IMR-90 (cell line): ENCODE data around the gene CD33. TPM values are rescaled to one million over a fixed set of nuclear protein-coding genes. Genes with fewer than 3 reads are reported as not detected.

Experiments
- ATAC-seq: fragments of 200-7000 bp; cut with Tn5 transposase; 2 replicates; pipeline ENCODE4 v1.9.1; 2020; ENCODE audit warnings: low read depth, mild to moderate bottlenecking, moderate library complexity
- BruUV-seq: library from RNA; stranded (reverse); fragments of 400-500 nt; replicated peaks from 2 replicates; lab custom pipeline; 2021; lab: Mats Ljungman, UMichigan
- CTCF ChIA-PET: fragments of 300-600 bp; formaldehyde crosslinking; extraction: SDS; loops from one replicate; lab custom pipeline; 2021; ENCODE audit warnings: antibody characterized with exemption; lab: Yijun Ruan, JAX
- POLR2A ChIA-PET: fragments of 300-600 bp; sonication (Branson Sonifier 250); formaldehyde crosslinking; loops from one replicate; lab custom pipeline; 2022; ENCODE audit warnings: antibody characterized with exemption; ENCODE audit not compliant: unreplicated experiment; lab: Charles Lee
- DNase-seq: peaks from one replicate; pipeline ENCODE4 v3.0.0; 2013
- H2AFZ ChIP-seq: replicated peaks from 2 replicates; pipeline ENCODE3; 2013; ENCODE audit warnings: low read length, mild to moderate bottlenecking; ENCODE audit not compliant: poor library complexity
- H2AK5ac ChIP-seq: 2 replicates; pipeline ENCODE4 v1.6.1; 2013; ENCODE audit warnings: low read depth, low read length, inconsistent platforms
- H2AK9ac ChIP-seq: replicated peaks from 2 replicates; pipeline ENCODE3; 2013; ENCODE audit warnings: mild to moderate bottlenecking, low read depth, low read length, moderate library complexity; ENCODE audit not compliant: poor library complexity
- H2BK120ac ChIP-seq: 2 replicates; pipeline ENCODE4 v1.6.1; 2013; ENCODE audit warnings: low read depth, low read length, inconsistent platforms
- H2BK15ac ChIP-seq: 3 replicates; pipeline ENCODE4 v1.6.1; 2013; ENCODE audit warnings: low read depth, low read length, inconsistent platforms
- H2BK20ac ChIP-seq: 2 replicates; pipeline ENCODE4 v1.6.1; 2013; ENCODE audit warnings: low read depth, mild to moderate bottlenecking, inconsistent platforms, low read length, moderate library complexity
- H2BK5ac ChIP-seq: 2 replicates; pipeline ENCODE4 v1.6.1; 2013; ENCODE audit warnings: mild to moderate bottlenecking, low read depth, low read length, inconsistent platforms; ENCODE audit not compliant: poor library complexity, severe bottlenecking
- H3K14ac ChIP-seq: replicated peaks from 2 replicates; pipeline ENCODE4 v1.6.1; 2013; ENCODE audit warnings: low read depth, low read length, inconsistent platforms
- H3K18ac ChIP-seq: 2 replicates; pipeline ENCODE4 v1.6.1; 2013; ENCODE audit warnings: low read depth, low read length, control low read depth
- H3K23ac ChIP-seq: 2 replicates; pipeline ENCODE4 v1.6.1; 2013; ENCODE audit warnings: low read depth, low read length, inconsistent platforms
- H3K27ac ChIP-seq: 2 replicates; pipeline ENCODE4 v1.5.1; 2013; ENCODE audit warnings: mild to moderate bottlenecking, control low read depth, low read length; ENCODE audit not compliant: insufficient read depth
- H3K27me3 ChIP-seq: 2 replicates; pipeline ENCODE4 v1.6.1; 2013; ENCODE audit warnings: low read length; ENCODE audit not compliant: control insufficient read depth, insufficient read depth
- H3K36me3 ChIP-seq: 2 replicates; pipeline ENCODE4 v1.6.1; 2013; ENCODE audit warnings: low read length, mixed read lengths; ENCODE audit not compliant: control insufficient read depth, insufficient read depth
- H3K4ac ChIP-seq: 2 replicates; pipeline ENCODE4 v1.6.1; 2013; ENCODE audit warnings: low read depth, low read length, inconsistent platforms
- H3K4me1 ChIP-seq: 2 replicates; pipeline ENCODE4 v1.6.1; 2013; ENCODE audit warnings: low read length, mixed read lengths; ENCODE audit not compliant: control insufficient read depth, insufficient read depth
- H3K4me2 ChIP-seq: 2 replicates; pipeline ENCODE4 v1.6.1; 2013; ENCODE audit warnings: low read depth, mild to moderate bottlenecking, control low read depth, low read length, moderate library complexity
- H3K4me3 ChIP-seq: 2 replicates; pipeline ENCODE4 v1.5.1; 2013; ENCODE audit warnings: low read depth, mild to moderate bottlenecking, control low read depth, low read length, moderate library complexity; ENCODE audit not compliant: insufficient read depth
- H3K56ac ChIP-seq: 2 replicates; pipeline ENCODE4 v1.6.1; 2013; ENCODE audit warnings: low read length, inconsistent platforms; ENCODE audit not compliant: insufficient read depth; ENCODE audit errors: extremely low read depth
- H3K79me1 ChIP-seq, 2 experiments: 2 replicates each; pipeline ENCODE4 v1.6.1; 2013; ENCODE audit warnings: low read length in 2 of 2, inconsistent platforms in 1 of 2, low read depth in 1 of 2
- H3K9ac ChIP-seq: 2 replicates; pipeline ENCODE4 v1.6.1; 2013; ENCODE audit warnings: low read depth, low read length, control low read depth
- H3K9me1 ChIP-seq: 2 replicates; pipeline ENCODE4 v1.6.1; 2013; ENCODE audit warnings: low read length, inconsistent platforms; ENCODE audit not compliant: insufficient read depth
- H3K9me3 ChIP-seq: 2 replicates; pipeline ENCODE4 v1.6.1; 2013; ENCODE audit warnings: low read length; ENCODE audit not compliant: control insufficient read depth, insufficient read depth
- H4K20me1 ChIP-seq: 2 replicates; pipeline ENCODE4 v1.6.1; 2013; ENCODE audit warnings: low read length, inconsistent platforms; ENCODE audit not compliant: insufficient read depth
- H4K5ac ChIP-seq: 2 replicates; pipeline ENCODE4 v1.6.1; 2013; ENCODE audit warnings: mild to moderate bottlenecking, low read depth, low read length, control low read depth
- H4K8ac ChIP-seq, 2 experiments: 2 replicates each; pipeline ENCODE4 v1.6.1; 2013; ENCODE audit warnings: low read depth in 2 of 2, low read length in 2 of 2, control low read depth in 1 of 2, inconsistent platforms in 1 of 2
- H4K91ac ChIP-seq: 2 replicates; pipeline ENCODE4 v1.6.1; 2013; ENCODE audit warnings: low read depth, low read length, inconsistent platforms; ENCODE audit not compliant: insufficient read depth
- CEBPB ChIP-seq: IDR thresholded peaks from 2 replicates; pipeline ENCODE4 v1.6.1; 2012; ENCODE audit warnings: low read depth, low read length, improper control_type of control experiment
- CHD1 ChIP-seq: IDR thresholded peaks from 2 replicates; pipeline ENCODE4 v1.6.1; 2012; ENCODE audit warnings: low read depth, low read length, improper control_type of control experiment
- ELK1 ChIP-seq: fragments of 150-350 bp; IDR thresholded peaks from 2 replicates; pipeline ENCODE4 v1.6.1; 2016; ENCODE audit warnings: low read depth, mild to moderate bottlenecking, low read length, moderate library complexity, borderline replicate concordance
- MAFK ChIP-seq: IDR thresholded peaks from 2 replicates; pipeline ENCODE4 v1.6.1; 2012; ENCODE audit warnings: low read depth, low read length, improper control_type of control experiment
- MAZ ChIP-seq: IDR thresholded peaks from 2 replicates; pipeline ENCODE4 v1.6.1; 2012; ENCODE audit warnings: low read depth, mild to moderate bottlenecking, low read length, improper control_type of control experiment, moderate library complexity, borderline replicate concordance
- MXI1 ChIP-seq: IDR thresholded peaks from 2 replicates; pipeline ENCODE4 v1.6.1; 2012; ENCODE audit warnings: low read depth, mild to moderate bottlenecking, low read length, moderate library complexity, borderline replicate concordance
- RCOR1 ChIP-seq: IDR thresholded peaks from 2 replicates; pipeline ENCODE4 v1.6.1; 2012; ENCODE audit warnings: mild to moderate bottlenecking, low read length, improper control_type of control experiment; ENCODE audit not compliant: insufficient replicate concordance
- SMC3 ChIP-seq: fragments of 150-350 bp; IDR thresholded peaks from 2 replicates; pipeline ENCODE4 v1.6.1; 2016; ENCODE audit warnings: low read depth, mild to moderate bottlenecking, antibody characterized with exemption, low read length, moderate library complexity
- WGBS, 2 experiments: methylation state at CpG; one replicate each; pipeline versions ENCODE4 v1.1.5 to v1.1.7; 2013; ENCODE audit warnings: missing lambda C conversion rate in 2 of 2; ENCODE audit not compliant: insufficient read length in 1 of 2; ENCODE audit errors: extremely low coverage in 2 of 2; 5-methylcytosine and 5-hydroxymethylcytosine counted together
- dilution Hi-C: fragments of 300-500 bp; cut with HindIII; formaldehyde crosslinking; loops from one replicate; pipeline ENCODE4 v1.14.3; 2018; ENCODE audit warnings: low sequenced_read_pairs; ENCODE audit not compliant: unreplicated experiment
- in situ Hi-C: fragments of 300-500 bp; cut with MboI; formaldehyde crosslinking; loops from 3 replicates; pipeline ENCODE4 v1.14.3; 2019; ENCODE audit warnings: low sequenced_read_pairs, inconsistent platforms, mixed read lengths
- intact Hi-C: fragments of 100-400 bp; cut with micrococcal nuclease; formaldehyde crosslinking; loops from 2 replicates; pipeline ENCODE4 v1.10.0; 2022
- polyA plus RNA-seq, 3 experiments: library from polyadenylated mRNA; depleted of rRNA; stranded (reverse); fragments of >200 nt; gene quantifications; 2 replicates each; pipeline ENCODE4 v1.2.3, GENCODE V29; 2012; ENCODE audit warnings: low replicate concordance in 1 of 3
- total RNA-seq: library from RNA; depleted of rRNA; stranded (reverse); fragments of >200 nt; gene quantifications from 2 replicates; pipeline ENCODE4 v1.2.3, GENCODE V29; 2012
- TF ChIP-seq, protein P1 (sequence below): fragments of 150-350 bp; IDR thresholded peaks from 2 replicates; pipeline ENCODE4 v1.6.1; 2017; ENCODE audit warnings: mild to moderate bottlenecking, antibody characterized with exemption, low read length, low read depth

Gene CD33
- total and polyA plus RNA-seq, 2 of the 4 experiments (the other 2 are of a cell fraction) = not detected

GRCh38 chr19:51203916-51204315 lies 21.0 kb upstream of the CD33 start:
- WGBS, 2 experiments = no CpG with 5 or more reads among the region's 3 CpGs
- Histone ChIP-seq H4K20me1 (no peaks in the 10 kb centered on the region; the same call in 1 of the 2 replicates), H2BK15ac (no peak overlapping the region), H3K9me3 (peaks cover 12% of the 10 kb centered on the region), H3K18ac (no peak overlapping the region), H3K27me3 (no peaks in the 10 kb centered on the region), H3K27ac (no peak overlapping the region), H2AK9ac (no peak overlapping the region), H4K8ac (no peak overlapping the region), H3K36me3 (no peaks in the 10 kb centered on the region), H3K9me1 (no peaks in the 10 kb centered on the region), H2AFZ (no peak overlapping the region), H4K91ac (no peak overlapping the region), H2AK5ac (no peak overlapping the region), H2BK5ac (no peak overlapping the region), H3K4me2 (no peak overlapping the region), H3K23ac (no peak overlapping the region), H2BK20ac (no peak overlapping the region), H3K56ac (no peak overlapping the region), H2BK120ac (no peak overlapping the region), H4K5ac (no peak overlapping the region), H3K14ac (no peak overlapping the region), H3K9ac (no peak overlapping the region), H3K4me3 (no peak overlapping the region), H3K79me1 (no peaks in the 10 kb centered on the region), H3K4ac (no peak overlapping the region), H3K4me1 (no peaks in the 10 kb centered on the region)
- ChIA-PET CTCF (no interaction called here), POLR2A (no interaction called here)
- TF ChIP-seq RCOR1 (no peak), ELK1 (no peak), MAFK (no peak), CEBPB (no peak), MXI1 (no peak), SMC3 (no peak), MAZ (no peak), CHD1 (no peak)
- TF ChIP-seq, protein P1, sequence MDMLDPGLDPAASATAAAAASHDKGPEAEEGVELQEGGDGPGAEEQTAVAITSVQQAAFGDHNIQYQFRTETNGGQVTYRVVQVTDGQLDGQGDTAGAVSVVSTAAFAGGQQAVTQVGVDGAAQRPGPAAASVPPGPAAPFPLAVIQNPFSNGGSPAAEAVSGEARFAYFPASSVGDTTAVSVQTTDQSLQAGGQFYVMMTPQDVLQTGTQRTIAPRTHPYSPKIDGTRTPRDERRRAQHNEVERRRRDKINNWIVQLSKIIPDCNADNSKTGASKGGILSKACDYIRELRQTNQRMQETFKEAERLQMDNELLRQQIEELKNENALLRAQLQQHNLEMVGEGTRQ = no peak
- DNase-seq (no peak), ATAC-seq (no peak)
- dilution Hi-C loops = no loop called here
- in situ Hi-C loops = no loop called here
- intact Hi-C loops = no loop called here
- BruUV-seq = no TSS peak
